Measurements from ENCODE around the gene SAFB. TPM values are rescaled to one million over a fixed set of nuclear protein-coding genes. Genes with fewer than 3 reads are reported as not detected.

SAFB gene
- total RNA-seq, 1 donor from 2014 or later: 113 TPM

DNA sequence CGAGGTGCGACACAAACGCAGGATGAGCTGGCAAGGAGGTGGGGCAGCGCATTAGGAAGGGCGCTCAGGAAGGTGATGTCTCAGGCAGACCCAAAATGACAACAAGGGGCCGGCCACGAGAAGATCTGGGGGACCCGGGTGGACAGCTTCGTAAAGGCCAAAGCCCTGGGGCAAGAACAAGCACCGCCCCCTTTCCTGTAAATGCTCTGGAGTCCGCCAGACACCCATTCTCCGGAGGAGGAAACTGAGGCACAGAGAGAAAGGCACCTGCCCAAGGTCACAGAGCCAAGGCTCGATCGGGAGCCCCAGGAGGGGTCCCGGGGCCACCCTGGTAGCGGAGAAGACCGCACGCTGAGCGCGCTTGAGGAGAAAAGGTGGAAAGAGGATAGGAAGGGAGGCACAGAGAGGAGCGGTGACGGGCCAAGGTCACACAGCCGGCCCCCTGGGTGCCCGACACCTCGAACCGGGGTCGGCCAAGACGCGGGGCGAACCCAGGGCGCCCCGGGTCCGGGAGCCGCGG lies 878 bp upstream of the SAFB start:
- Mint-ChIP-seq H3K4me1 (ENCODE audit: unreplicated experiment) (peaks cover 48% of the 10 kb centered on the region), H3K27me3 (ENCODE audit: unreplicated experiment) (peaks cover 23% of the 10 kb centered on the region), H3K36me3 (ENCODE audit: low read depth, unreplicated experiment) (peaks cover 34% of the 10 kb centered on the region), H3K4me3 (ENCODE audit: unreplicated experiment) (peak overlapping the region; percentile 100), H3K9me3 (ENCODE audit: unreplicated experiment) (no peaks in the 10 kb centered on the region), H3K27ac (ENCODE audit: unreplicated experiment) (peak overlapping the region; percentile 97)
- TF ChIP-seq, protein P1, sequence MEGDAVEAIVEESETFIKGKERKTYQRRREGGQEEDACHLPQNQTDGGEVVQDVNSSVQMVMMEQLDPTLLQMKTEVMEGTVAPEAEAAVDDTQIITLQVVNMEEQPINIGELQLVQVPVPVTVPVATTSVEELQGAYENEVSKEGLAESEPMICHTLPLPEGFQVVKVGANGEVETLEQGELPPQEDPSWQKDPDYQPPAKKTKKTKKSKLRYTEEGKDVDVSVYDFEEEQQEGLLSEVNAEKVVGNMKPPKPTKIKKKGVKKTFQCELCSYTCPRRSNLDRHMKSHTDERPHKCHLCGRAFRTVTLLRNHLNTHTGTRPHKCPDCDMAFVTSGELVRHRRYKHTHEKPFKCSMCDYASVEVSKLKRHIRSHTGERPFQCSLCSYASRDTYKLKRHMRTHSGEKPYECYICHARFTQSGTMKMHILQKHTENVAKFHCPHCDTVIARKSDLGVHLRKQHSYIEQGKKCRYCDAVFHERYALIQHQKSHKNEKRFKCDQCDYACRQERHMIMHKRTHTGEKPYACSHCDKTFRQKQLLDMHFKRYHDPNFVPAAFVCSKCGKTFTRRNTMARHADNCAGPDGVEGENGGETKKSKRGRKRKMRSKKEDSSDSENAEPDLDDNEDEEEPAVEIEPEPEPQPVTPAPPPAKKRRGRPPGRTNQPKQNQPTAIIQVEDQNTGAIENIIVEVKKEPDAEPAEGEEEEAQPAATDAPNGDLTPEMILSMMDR (IDR thresholded peaks at IDR 0.05; ENCODE audit: unreplicated experiment): no peak
- DNase-seq (ENCODE audit: low spot score): no peak

GRCh38 chr19:5623397-5624017 lies 624 bp downstream of the SAFB start:
- Mint-ChIP-seq H3K36me3 (ENCODE audit: low read depth, unreplicated experiment) (peaks cover 42% of the 10 kb centered on the region), H3K4me1 (ENCODE audit: unreplicated experiment) (peaks cover 53% of the 10 kb centered on the region), H3K4me3 (ENCODE audit: unreplicated experiment) (peak overlapping the region; percentile 100), H3K27me3 (ENCODE audit: unreplicated experiment) (peaks cover 23% of the 10 kb centered on the region), H3K9me3 (ENCODE audit: unreplicated experiment) (no peaks in the 10 kb centered on the region), H3K27ac (ENCODE audit: unreplicated experiment) (peak overlapping the region; percentile 97)
- peak; percentile 10 for DNase-seq (ENCODE audit: low spot score)
- TF ChIP-seq, protein P1 (IDR thresholded peaks at IDR 0.05; ENCODE audit: unreplicated experiment): no peak

DNA sequence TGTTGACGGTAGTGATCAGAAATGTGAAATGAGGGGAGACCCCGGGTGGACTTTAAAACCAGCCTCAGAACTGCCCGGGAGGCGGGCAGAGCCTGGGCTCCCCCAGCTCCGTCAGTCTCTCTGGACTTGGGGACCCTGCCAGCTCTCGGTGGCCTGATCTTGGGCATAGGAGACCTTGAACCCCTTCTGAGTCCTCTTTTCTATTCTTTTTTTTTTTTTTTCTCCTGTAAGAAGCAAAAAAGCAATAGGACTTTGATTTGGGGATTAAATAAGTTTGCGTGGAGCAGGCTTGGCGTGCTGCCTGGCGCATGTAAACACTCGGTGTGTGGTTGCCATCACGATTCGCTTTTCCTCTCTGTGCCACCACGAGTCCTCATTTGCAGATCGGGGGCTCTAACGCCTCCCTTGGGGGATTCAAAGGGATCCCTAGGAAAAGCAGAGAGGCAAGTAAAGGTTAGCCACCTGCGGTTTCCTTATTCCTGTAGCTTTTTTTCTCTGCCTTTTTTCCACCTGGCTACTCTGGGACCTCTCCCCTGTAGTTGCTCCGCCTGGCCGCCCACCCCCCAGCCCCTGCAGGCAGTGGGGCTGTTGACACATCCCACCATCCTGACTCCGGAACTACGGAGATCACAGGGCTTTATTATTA lies 1.3 kb downstream of the SAFB start:
- H3K4me3 Mint-ChIP-seq (ENCODE audit: unreplicated experiment): peak overlapping the region; percentile 100
- TF ChIP-seq, protein P1 (IDR thresholded peaks at IDR 0.05; ENCODE audit: unreplicated experiment): no peak
- peaks cover 40% of the 10 kb centered on the region for H3K36me3 Mint-ChIP-seq (ENCODE audit: low read depth, unreplicated experiment)
- DNase-seq (ENCODE audit: low spot score): peak; percentile 7
- peak overlapping the region; percentile 97 for H3K27ac Mint-ChIP-seq (ENCODE audit: unreplicated experiment)
- H3K4me1 Mint-ChIP-seq (ENCODE audit: unreplicated experiment): peaks cover 53% of the 10 kb centered on the region
- peaks cover 23% of the 10 kb centered on the region for H3K27me3 Mint-ChIP-seq (ENCODE audit: unreplicated experiment)
- no peaks in the 10 kb centered on the region for H3K9me3 Mint-ChIP-seq (ENCODE audit: unreplicated experiment)

DNA sequence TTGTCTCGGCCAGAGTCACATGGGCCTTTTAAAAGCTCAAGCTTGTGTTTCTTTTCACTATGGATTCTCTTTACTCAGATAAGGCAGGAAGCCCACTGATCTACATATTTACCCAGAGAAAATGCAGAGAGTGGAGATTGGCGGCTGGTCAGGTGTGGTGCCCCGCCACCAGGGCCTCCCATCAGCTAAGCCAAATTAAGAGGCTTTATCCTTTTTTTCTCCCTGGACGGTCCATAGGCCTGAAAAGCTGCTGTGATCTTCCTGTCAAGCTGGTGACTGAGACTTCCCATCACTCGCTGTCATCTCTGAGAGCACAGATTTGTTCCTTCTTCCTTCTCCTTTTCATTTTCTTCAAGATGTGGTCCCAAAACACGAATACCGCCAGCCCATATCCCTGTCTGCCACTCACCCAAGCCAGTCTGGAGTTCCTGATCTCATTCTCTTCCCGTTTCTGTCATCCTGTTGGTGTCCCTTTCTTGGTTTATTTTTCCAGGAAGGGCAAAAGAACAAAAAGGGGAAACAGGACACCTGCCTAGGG lies 1.9 kb downstream of the SAFB start:
- H3K4me3 Mint-ChIP-seq (ENCODE audit: unreplicated experiment): peak overlapping the region; percentile 100
- H3K36me3 Mint-ChIP-seq (ENCODE audit: low read depth, unreplicated experiment): peaks cover 40% of the 10 kb centered on the region
- H3K9me3 Mint-ChIP-seq (ENCODE audit: unreplicated experiment): no peaks in the 10 kb centered on the region
- H3K4me1 Mint-ChIP-seq (ENCODE audit: unreplicated experiment): peaks cover 53% of the 10 kb centered on the region
- peak; percentile 15 for DNase-seq (ENCODE audit: low spot score)
- peak overlapping the region; percentile 97 for H3K27ac Mint-ChIP-seq (ENCODE audit: unreplicated experiment)
- H3K27me3 Mint-ChIP-seq (ENCODE audit: unreplicated experiment): peaks cover 23% of the 10 kb centered on the region
- TF ChIP-seq, protein P1 (IDR thresholded peaks at IDR 0.05; ENCODE audit: unreplicated experiment): no peak

GRCh38 chr19:5625641-5626040 lies 2.8 kb downstream of the SAFB start:
- Mint-ChIP-seq H3K36me3 (ENCODE audit: low read depth, unreplicated experiment) (peaks cover 37% of the 10 kb centered on the region), H3K4me1 (ENCODE audit: unreplicated experiment) (peaks cover 48% of the 10 kb centered on the region), H3K9me3 (ENCODE audit: unreplicated experiment) (no peaks in the 10 kb centered on the region), H3K4me3 (ENCODE audit: unreplicated experiment) (peak overlapping the region; percentile 100), H3K27ac (ENCODE audit: unreplicated experiment) (peak overlapping the region; percentile 97), H3K27me3 (ENCODE audit: unreplicated experiment) (peaks cover 20% of the 10 kb centered on the region)
- DNase-seq (ENCODE audit: low spot score): no peak
- TF ChIP-seq, protein P1 (IDR thresholded peaks at IDR 0.05; ENCODE audit: unreplicated experiment): no peak
